Neural crest cell (in vitro differentiated cells): ENCODE measurements around the gene PODXL. TPM values are rescaled to one million over a fixed set of nuclear protein-coding genes. Genes with fewer than 3 reads are reported as not detected.

Experiments
- DNase-seq: peaks from one replicate; pipeline ENCODE4 v3.0.0; 2021; ENCODE audit warnings: low read depth, mixed read lengths, low spot score
- H3K27ac Mint-ChIP-seq: one replicate; pipeline ENCODE4 v1.8.0; 2021; ENCODE audit warnings: mild to moderate bottlenecking, mixed read lengths; ENCODE audit not compliant: unreplicated experiment
- H3K27me3 Mint-ChIP-seq: 2 replicates; pipeline ENCODE4 v1.8.0; 2021; ENCODE audit warnings: low read depth, mild to moderate bottlenecking, mixed read lengths
- H3K36me3 Mint-ChIP-seq: 2 replicates; pipeline ENCODE4 v1.8.0; 2021; ENCODE audit warnings: low read depth, mild to moderate bottlenecking, mixed read lengths
- H3K4me1 Mint-ChIP-seq: 2 replicates; pipeline ENCODE4 v1.8.0; 2021; ENCODE audit warnings: mixed read lengths
- H3K4me3 Mint-ChIP-seq: one replicate; pipeline ENCODE4 v1.8.0; 2021; ENCODE audit warnings: mild to moderate bottlenecking, mixed read lengths
- H3K9me3 Mint-ChIP-seq: 2 replicates; pipeline ENCODE4 v1.8.0; 2021; ENCODE audit warnings: mixed read lengths
- total RNA-seq: library from RNA; stranded (reverse); gene quantifications from 2 replicates; pipeline ENCODE4 v1.2.1, GENCODE V29; 2021
- TF ChIP-seq, protein P1 (sequence below): fragments of 200-600 bp; sonication (generic); conservative IDR thresholded peaks from 2 replicates; pipeline ENCODE4 v1.5.0; 2021; ENCODE audit warnings: antibody characterized with exemption, mild to moderate bottlenecking

PODXL gene
- total RNA-seq, 1 donor from 2014 or later: 21.4 TPM

DNA sequence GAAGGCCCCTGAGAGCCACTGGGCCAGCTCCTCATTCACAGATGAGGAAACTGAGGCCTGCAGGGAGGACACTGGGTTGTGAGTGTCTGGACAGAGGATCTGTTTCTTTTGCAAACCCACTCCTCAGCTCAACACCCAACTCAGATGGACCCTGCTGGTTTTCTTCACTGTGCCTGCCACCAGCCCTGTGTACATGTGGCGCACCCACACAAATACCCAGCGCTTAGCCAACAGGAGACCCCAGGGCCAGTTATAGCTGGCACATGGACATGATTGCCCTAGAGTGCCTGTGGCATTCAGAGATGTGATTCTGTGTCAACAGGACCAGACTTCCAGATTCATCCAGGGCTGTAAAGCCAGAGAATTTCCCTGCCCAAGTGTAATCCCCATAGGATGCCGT is 12.4 kb downstream of the PODXL start:
- no peak overlapping the region for H3K4me3 Mint-ChIP-seq
- peaks cover 10% of the 10 kb centered on the region for H3K27me3 Mint-ChIP-seq
- H3K27ac Mint-ChIP-seq: no peak overlapping the region
- H3K9me3 Mint-ChIP-seq: no peaks in the 10 kb centered on the region
- peaks cover 20% of the 10 kb centered on the region for H3K4me1 Mint-ChIP-seq
- TF ChIP-seq, protein P1, sequence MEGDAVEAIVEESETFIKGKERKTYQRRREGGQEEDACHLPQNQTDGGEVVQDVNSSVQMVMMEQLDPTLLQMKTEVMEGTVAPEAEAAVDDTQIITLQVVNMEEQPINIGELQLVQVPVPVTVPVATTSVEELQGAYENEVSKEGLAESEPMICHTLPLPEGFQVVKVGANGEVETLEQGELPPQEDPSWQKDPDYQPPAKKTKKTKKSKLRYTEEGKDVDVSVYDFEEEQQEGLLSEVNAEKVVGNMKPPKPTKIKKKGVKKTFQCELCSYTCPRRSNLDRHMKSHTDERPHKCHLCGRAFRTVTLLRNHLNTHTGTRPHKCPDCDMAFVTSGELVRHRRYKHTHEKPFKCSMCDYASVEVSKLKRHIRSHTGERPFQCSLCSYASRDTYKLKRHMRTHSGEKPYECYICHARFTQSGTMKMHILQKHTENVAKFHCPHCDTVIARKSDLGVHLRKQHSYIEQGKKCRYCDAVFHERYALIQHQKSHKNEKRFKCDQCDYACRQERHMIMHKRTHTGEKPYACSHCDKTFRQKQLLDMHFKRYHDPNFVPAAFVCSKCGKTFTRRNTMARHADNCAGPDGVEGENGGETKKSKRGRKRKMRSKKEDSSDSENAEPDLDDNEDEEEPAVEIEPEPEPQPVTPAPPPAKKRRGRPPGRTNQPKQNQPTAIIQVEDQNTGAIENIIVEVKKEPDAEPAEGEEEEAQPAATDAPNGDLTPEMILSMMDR: no peak
- H3K36me3 Mint-ChIP-seq: no peaks in the 10 kb centered on the region
- DNase-seq: no peak

DNA sequence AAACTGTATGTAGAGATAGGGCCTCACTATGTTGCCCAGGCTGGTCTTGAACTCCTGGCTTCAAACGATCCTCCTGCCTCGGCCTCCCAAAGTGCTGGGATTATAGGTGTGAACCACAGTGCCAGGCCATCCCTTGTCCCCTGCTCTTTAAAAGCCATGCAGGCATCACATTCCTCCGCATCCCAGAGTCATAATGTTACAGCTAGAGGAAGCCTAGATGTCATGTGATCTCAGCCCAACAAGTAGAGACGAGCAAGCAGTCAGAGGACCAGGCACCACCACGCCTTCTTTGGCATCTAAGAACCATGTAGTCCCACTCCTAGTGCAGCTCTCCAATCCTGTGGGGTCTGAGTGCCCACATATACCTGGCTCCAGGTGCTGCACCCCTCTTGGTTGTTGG is 13.1 kb downstream of the PODXL start:
- peaks cover 20% of the 10 kb centered on the region for H3K4me1 Mint-ChIP-seq
- no peaks in the 10 kb centered on the region for H3K36me3 Mint-ChIP-seq
- no peak for DNase-seq
- no peak overlapping the region for H3K4me3 Mint-ChIP-seq
- H3K27ac Mint-ChIP-seq: no peak overlapping the region
- peaks cover 5% of the 10 kb centered on the region for H3K27me3 Mint-ChIP-seq
- H3K9me3 Mint-ChIP-seq: no peaks in the 10 kb centered on the region
- TF ChIP-seq, protein P1: no peak

DNA sequence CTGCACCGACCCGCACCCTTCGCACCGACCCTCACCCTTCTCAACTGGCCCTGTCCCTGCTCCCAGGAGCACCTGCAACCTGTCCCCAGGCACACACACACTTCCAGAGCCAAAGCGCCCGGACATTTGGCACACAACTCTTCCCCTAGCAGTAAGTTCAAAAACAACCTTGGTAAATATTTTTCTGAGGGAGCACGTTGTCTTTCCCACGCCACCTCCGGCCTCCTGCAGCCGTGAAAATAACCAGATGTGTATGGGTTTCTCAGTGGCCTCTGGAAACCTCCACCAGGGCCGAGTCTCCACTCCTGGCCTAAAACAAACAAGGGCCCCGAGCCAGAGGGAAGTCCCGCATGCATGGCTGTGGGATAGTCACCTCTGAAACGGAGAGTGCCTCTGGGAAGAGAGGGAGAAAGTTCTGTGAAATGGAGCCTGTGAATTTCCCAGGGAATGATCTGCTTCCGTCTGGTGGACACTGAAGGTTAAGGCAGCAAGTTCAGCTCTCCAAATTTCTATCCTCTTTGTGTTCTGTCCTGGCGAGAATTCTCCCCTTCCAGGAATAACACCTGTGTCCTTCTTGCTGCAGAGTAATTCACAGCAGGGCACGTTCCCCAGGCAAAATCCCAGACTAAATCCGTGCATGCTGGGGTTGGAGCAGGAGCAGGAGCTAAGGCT is 15.8 kb downstream of the PODXL start:
- Mint-ChIP-seq H3K27me3 (peaks cover 4% of the 10 kb centered on the region), H3K4me1 (peaks cover 15% of the 10 kb centered on the region), H3K27ac (peak overlapping the region; percentile 29), H3K4me3 (no peak overlapping the region), H3K36me3 (no peaks in the 10 kb centered on the region), H3K9me3 (no peaks in the 10 kb centered on the region)
- DNase-seq: no peak
- TF ChIP-seq, protein P1: no peak

DNA sequence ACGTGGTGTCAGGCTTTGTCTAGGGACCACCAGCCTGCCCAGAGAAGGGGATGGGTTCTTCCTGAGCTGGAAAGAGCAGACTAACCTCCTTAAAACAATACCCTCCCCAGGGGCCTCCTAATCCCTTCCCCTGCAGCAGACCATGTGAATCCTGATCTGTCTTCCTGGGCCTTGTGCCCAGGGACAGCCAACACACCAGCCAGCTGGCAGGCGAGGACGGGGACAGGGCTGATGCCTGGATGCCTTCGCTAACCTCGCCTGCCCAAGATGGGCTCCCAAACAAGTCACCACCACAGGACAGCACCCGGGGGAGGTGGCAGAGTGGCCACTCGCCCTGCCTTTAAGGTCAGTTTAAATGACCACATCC is 17.6 kb downstream of the PODXL start:
- no peak overlapping the region for H3K4me3 Mint-ChIP-seq
- peaks cover 5% of the 10 kb centered on the region for H3K4me1 Mint-ChIP-seq
- no peaks in the 10 kb centered on the region for H3K9me3 Mint-ChIP-seq
- H3K36me3 Mint-ChIP-seq: no peaks in the 10 kb centered on the region
- no peak overlapping the region for H3K27ac Mint-ChIP-seq
- no peak for DNase-seq
- TF ChIP-seq, protein P1: no peak
- H3K27me3 Mint-ChIP-seq: peaks cover 4% of the 10 kb centered on the region

DNA sequence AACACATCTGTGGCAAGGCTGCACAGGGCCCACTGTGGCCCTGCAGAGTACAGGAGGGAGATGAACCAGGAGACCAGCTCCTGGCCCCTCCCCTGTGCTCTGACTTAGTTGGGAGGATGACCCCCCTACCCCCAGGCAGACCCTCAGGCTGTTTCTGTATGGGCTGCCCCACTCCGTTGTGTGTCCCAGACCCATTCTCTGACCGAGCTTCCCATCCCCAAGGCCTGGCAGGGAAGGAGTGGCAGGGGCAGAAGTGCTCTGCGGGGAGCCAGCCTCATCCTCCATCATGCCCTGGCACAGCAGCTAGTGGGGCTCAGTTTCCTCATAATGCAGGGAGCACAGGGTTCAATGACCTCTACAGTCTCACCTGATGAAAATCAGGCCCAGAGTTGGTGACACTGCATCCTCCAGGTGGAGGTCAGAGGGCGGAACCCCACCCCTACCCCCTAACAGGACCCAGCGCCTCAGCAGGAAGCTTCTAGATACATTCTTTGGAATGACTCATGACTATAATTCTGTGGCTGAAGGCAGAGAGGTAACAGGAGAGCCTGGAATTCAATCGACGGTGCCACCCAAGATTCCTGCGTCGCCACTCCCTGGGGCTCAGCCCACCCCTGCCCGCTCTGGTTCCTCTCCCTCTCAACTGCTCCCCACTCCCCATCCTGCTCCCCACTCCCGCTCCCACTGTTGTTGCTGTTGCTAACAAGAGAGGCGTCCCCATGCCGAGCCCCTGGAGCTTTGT is 18.2 kb downstream of the PODXL start:
- H3K9me3 Mint-ChIP-seq: no peaks in the 10 kb centered on the region
- TF ChIP-seq, protein P1: no peak
- no peaks in the 10 kb centered on the region for H3K36me3 Mint-ChIP-seq
- DNase-seq: no peak
- H3K4me1 Mint-ChIP-seq: peaks cover 5% of the 10 kb centered on the region
- H3K27me3 Mint-ChIP-seq: peaks cover 4% of the 10 kb centered on the region
- H3K27ac Mint-ChIP-seq: peak overlapping the region; percentile 81
- no peak overlapping the region for H3K4me3 Mint-ChIP-seq
